Loucy (cell line): ENCODE results near the gene GRM5.

Experiments
- EZH2phosphoT487 ChIP-seq: fragments of 200-600 bp; IDR thresholded peaks from 2 replicates; pipeline ENCODE4 v1.6.1; 2018; ENCODE audit warnings: antibody characterized with exemption, mild to moderate bottlenecking, moderate library complexity, borderline replicate concordance
- TF ChIP-seq, protein P1 (sequence below): fragments of 200-600 bp; sonication (generic); conservative IDR thresholded peaks from 2 replicates; pipeline ENCODE4 v1.5.1; 2014; ENCODE audit warnings: mild to moderate bottlenecking, antibody characterized with exemption, low read length

DNA sequence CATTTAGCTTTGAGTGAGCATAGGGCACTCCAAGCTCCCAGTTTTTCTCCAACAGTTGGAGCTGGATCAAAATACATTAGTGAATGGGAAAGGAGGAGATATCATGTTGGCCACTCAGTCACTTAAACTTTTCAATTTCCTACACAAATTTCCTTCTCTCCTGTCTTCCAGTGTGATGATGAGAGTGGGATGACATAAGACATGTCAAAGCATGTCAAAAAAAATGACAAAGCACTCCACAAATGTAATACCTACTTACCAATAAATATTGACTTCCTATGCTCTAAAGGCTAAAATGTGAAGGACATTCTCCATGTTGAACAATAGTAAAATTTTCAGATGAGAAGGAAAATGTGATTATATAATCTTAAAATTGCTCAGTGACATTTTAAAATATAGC, 1.5 kb upstream of the GRM5 start:
- TF ChIP-seq, protein P1, sequence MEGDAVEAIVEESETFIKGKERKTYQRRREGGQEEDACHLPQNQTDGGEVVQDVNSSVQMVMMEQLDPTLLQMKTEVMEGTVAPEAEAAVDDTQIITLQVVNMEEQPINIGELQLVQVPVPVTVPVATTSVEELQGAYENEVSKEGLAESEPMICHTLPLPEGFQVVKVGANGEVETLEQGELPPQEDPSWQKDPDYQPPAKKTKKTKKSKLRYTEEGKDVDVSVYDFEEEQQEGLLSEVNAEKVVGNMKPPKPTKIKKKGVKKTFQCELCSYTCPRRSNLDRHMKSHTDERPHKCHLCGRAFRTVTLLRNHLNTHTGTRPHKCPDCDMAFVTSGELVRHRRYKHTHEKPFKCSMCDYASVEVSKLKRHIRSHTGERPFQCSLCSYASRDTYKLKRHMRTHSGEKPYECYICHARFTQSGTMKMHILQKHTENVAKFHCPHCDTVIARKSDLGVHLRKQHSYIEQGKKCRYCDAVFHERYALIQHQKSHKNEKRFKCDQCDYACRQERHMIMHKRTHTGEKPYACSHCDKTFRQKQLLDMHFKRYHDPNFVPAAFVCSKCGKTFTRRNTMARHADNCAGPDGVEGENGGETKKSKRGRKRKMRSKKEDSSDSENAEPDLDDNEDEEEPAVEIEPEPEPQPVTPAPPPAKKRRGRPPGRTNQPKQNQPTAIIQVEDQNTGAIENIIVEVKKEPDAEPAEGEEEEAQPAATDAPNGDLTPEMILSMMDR = no peak
- no peak for TF ChIP-seq EZH2phosphoT487
